ENCODE results near the gene MECR.

The MECR gene

DNA sequence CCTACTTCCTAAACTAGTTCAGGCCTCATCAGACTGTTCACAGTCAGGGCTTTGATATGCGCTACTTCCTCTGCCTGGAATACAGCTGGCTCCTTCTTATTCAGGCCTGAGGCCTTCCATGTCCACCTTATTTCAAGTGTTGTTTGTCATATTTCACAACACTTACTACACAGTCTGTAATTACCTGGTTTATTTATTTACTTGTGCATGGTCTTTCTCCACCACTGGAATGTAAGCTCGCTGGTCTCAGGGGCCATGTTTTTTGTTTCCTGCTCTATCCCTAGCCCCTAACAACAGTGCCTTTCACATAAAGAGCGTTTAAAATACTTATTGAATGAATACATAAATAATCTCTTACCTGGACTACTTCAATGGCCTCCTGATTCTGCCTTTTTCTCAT lies 44.5 kb downstream of the MECR start:
- TF ChIP-seq, protein P1, sequence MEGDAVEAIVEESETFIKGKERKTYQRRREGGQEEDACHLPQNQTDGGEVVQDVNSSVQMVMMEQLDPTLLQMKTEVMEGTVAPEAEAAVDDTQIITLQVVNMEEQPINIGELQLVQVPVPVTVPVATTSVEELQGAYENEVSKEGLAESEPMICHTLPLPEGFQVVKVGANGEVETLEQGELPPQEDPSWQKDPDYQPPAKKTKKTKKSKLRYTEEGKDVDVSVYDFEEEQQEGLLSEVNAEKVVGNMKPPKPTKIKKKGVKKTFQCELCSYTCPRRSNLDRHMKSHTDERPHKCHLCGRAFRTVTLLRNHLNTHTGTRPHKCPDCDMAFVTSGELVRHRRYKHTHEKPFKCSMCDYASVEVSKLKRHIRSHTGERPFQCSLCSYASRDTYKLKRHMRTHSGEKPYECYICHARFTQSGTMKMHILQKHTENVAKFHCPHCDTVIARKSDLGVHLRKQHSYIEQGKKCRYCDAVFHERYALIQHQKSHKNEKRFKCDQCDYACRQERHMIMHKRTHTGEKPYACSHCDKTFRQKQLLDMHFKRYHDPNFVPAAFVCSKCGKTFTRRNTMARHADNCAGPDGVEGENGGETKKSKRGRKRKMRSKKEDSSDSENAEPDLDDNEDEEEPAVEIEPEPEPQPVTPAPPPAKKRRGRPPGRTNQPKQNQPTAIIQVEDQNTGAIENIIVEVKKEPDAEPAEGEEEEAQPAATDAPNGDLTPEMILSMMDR (IDR thresholded peaks at IDR 0.05; ENCODE audit: control insufficient read depth, extremely low read depth, insufficient read depth), result no peak
- no peak overlapping the region for H3K4me3 ChIP-seq (ENCODE audit: low read depth, low read length)
- no peak for DNase-seq (ENCODE audit: low read depth)

DNA sequence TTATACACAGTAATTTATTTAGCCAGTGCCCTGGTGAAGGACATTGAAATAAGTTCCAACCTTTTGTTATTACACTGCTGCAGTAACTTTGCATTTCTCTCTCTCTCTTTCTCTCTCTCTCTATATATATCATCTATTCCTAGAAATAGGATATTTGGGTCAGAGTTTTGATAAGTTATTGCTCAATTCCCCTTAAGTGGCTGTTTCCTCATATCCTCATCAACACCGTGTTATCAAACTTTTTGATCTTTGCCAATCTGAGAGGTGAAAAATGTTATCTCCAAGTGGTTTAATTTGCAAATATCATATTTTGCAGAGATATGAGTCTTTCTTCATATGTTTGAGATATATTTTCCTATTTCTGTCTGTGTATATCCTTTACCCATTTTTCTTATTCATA lies 47.4 kb downstream of the MECR start:
- TF ChIP-seq, protein P1 (IDR thresholded peaks at IDR 0.05; ENCODE audit: control insufficient read depth, extremely low read depth, insufficient read depth), result no peak
- H3K4me3 ChIP-seq (ENCODE audit: low read depth, low read length), result no peak overlapping the region
- no peak for DNase-seq (ENCODE audit: low read depth)

DNA sequence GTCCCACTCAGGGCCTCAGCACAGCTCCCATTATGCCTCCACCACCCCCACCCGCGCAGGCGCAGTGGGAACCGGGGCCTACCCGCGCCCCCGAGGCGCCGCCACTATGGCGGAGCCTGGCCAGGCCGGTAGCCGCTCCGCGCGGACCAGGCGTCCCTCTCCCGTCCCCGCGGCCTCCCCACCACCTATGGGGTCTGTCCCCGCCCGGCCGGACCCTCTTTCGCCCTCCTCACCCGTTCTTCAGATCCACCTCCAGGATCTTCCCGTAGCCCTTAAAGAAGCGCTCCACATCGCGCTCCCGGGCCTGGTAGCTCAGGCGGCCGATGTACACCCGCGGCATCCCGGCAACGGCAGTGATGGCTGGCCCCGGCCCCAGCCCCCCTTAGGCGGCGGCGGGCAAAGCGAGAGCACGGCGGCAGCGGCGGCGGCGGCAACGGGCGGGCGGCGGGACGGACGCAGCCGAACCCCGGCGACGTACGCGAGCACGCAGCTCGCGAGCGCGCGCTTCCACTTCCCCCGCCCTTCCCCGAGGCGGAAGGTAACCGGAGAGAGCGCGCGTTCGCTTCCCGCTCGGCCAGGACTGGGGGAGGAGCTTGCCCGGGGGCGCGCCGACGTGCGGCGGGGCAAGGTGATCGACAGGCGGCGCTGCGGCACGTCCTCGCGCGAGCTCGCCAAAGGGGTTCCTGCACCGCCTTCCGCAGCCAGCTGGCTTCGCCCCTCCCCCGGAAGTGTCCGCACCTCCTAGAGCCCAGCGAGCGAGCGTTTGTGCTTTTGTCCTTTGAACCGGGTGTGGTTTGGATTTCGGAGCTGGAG lies 49.1 kb downstream of the MECR start, which contains the start of gene SRSF4:
TSS of gene SRSF4 (minus strand) at position 488 of the 813 bp plus-strand sequence. CDS start at position 340, 148 bp downstream.
- TF ChIP-seq, protein P1 (IDR thresholded peaks at IDR 0.05; ENCODE audit: control insufficient read depth, extremely low read depth, insufficient read depth), result peak; percentile 88
- DNase-seq (ENCODE audit: low read depth), result peak; percentile 96
- H3K4me3 ChIP-seq (ENCODE audit: low read depth, low read length), result peak within 1 kb of the TSS; percentile 93

DNA sequence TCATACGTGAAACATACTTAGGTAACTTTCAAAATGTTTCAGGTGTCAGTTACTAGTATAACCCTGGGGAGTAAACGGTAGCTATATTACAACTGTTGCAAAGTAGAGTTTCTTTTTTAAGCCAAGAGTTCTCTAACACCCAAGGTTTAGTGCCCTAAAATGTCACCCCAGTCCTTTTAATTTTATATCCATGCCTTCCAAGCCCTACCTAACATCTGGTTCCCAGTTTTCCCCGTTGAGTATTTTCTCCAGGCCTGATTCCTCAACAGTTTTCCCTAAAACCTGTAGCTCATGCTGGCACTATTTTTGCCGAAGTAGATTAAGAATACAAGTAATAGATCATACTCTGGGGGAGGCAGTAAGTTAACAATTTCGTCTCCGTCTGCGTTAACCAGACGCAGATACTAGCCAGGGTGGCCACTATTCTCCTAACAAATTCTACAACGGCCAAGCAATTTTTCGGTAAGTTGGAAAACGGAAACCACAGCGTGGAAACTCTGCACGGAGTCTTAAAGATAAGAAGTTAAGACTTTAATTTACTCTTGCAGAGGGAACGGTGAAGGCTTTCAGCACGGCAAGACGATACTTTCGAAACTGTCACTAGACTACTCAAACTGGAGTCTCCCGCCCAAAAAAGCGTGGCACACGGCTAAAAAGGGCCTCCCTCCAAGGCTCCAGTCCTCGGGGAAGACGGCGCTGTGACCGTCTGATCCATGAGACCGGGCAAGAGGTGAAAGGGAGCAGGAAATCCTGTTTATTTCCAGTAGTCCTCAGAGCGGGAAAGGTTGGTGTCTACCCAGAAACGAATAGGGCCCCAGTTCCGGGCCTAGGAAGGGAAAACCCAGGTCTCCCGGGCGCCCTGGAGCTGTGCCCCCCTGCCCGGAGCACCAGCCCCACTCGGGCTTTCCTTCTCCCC lies 50.0 kb downstream of the MECR start:
- DNase-seq (ENCODE audit: low read depth), result no peak
- TF ChIP-seq, protein P1 (IDR thresholded peaks at IDR 0.05; ENCODE audit: control insufficient read depth, extremely low read depth, insufficient read depth), result no peak
- peak overlapping the region; percentile 93 for H3K4me3 ChIP-seq (ENCODE audit: low read depth, low read length)

DNA sequence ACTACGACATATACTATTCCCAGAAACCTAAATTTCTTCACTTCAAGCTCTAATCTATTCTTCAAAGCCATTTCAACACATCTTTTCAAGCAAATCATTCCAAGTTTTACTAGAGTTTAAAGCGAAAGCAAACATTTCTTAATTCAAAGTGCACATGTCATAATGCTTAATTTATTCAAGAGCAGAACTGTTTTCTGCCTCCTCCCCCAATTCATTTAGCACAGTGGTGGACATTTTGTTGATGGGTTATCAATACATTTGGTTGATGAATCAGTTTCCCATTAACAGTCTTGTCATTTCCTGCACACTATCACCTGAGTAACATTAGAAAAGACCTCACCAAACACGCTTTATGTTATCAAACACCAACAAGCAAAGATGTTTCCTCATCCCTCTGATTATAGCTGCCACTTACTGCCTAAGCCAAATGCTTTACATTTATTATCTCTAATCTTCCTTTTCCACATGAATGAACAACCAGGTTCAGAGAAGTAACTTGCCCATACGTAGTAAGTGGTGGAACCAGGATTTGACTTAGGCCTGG lies 51.0 kb downstream of the MECR start:
- no peak for DNase-seq (ENCODE audit: low read depth)
- TF ChIP-seq, protein P1 (IDR thresholded peaks at IDR 0.05; ENCODE audit: control insufficient read depth, extremely low read depth, insufficient read depth), result no peak
- H3K4me3 ChIP-seq (ENCODE audit: low read depth, low read length), result peak overlapping the region; percentile 93

DNA sequence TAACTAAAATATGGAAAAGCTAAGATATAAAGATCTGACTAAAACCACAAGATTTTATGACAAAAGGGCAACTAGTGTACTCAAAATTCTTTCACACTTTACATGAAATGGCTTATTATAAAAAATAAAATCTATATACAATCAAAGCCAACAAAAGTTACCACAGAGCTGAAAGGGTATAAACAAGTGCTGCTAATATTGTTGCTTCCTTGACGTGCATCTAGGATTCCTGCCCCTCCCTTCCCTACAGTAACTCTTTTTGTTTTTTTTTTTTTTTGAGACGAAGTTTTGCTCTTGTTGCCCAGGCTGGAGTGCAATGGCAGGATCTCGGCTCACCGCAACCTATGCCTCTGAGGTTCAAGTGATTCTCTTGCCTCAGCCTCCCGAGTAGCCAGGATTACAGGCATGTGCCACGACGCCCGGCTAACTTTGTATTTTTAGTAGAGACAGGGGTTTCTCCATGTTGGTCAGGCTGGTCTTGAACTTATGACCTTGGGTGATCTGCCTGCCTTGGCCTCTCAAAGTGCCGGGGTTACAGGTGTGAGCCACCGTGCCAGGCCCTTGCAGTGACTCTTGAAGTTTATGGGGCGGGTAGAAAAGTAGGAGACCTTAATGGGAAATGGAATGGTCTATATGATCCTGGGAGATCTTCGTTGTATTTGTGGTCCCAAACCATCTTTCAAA lies 53.6 kb downstream of the MECR start:
- TF ChIP-seq, protein P1 (IDR thresholded peaks at IDR 0.05; ENCODE audit: control insufficient read depth, extremely low read depth, insufficient read depth), result no peak
- no peak for DNase-seq (ENCODE audit: low read depth)
- H3K4me3 ChIP-seq (ENCODE audit: low read depth, low read length), result no peak overlapping the region

All from LNCaP clone FGC (cell line).